Activated T-helper 17 cell treated with anti-CD3 and anti-CD28 coated beads, Interleukin-2, amount 50 U/mL, for 72 hours (primary cell): ENCODE measurements around the gene NEK7. TPM values are rescaled to one million over a fixed set of nuclear protein-coding genes. Genes with fewer than 3 reads are reported as not detected.

ENCODE experiments used
- ATAC-seq: fragments of 150-1000 bp; cut with Tn5 transposase; replicated peaks from 2 replicates; pipeline ENCODE4 v1.10.0; 2021; ENCODE audit warnings: mild to moderate bottlenecking, moderate library complexity
- H3K27ac Mint-ChIP-seq: one replicate; pipeline ENCODE4 v1.8.0; 2022; ENCODE audit warnings: mixed read lengths
- H3K27me3 Mint-ChIP-seq: one replicate; pipeline ENCODE4 v1.8.0; 2022; ENCODE audit warnings: mixed read lengths
- H3K36me3 Mint-ChIP-seq: one replicate; pipeline ENCODE4 v1.8.0; 2022; ENCODE audit warnings: low read depth, mild to moderate bottlenecking, mixed read lengths
- H3K4me1 Mint-ChIP-seq: one replicate; pipeline ENCODE4 v1.8.0; 2022; ENCODE audit warnings: mixed read lengths
- H3K4me3 Mint-ChIP-seq: one replicate; pipeline ENCODE4 v1.8.0; 2022; ENCODE audit warnings: mild to moderate bottlenecking, mixed read lengths
- H3K9me3 Mint-ChIP-seq: one replicate; pipeline ENCODE4 v1.8.0; 2022; ENCODE audit warnings: mixed read lengths
- total RNA-seq, 2 donors: library from RNA; stranded (reverse); gene quantifications; one replicate each; pipeline ENCODE4 v1.2.3, GENCODE V29; 2022

The NEK7 gene
- total RNA-seq, 2 donors from 2014 or later, result 64.3 to 76.9 TPM

DNA sequence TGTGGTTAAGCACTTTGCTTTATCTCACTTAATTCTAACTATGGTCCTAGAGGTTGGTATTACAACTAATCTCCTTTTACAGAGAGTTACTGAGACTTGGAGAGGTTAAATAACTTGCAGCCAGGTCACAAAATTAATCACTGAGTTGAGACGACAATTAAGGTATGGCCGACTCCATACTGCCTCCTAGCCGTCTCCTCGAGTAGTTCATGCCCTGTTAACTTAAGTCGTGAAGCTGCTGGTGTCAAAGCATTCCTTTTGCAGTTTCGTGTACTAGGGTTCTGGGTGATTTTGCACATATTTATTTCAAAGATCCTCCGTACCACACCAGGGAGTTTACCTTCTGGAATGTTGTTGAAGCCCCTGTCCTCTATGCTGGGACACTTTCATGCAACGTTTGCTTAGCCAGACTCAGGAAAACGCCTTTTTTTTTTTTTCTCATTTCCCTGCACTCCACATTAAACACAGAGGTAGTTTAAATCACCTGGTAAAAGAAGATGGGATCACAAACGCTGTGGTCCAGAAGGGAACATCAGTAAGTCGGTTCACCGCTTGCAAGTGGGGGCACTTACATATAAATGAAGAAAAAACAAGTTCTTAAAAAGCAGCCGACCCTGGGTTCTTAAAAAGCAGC, 570 bp upstream of the NEK7 start:
- Mint-ChIP-seq H3K27me3 (no peaks in the 10 kb centered on the region), H3K9me3 (no peaks in the 10 kb centered on the region), H3K4me3 (peak overlapping the region; percentile 90), H3K4me1 (peaks cover 15% of the 10 kb centered on the region), H3K36me3 (peaks cover 16% of the 10 kb centered on the region), H3K27ac (peak overlapping the region; percentile 91)
- peak; percentile 26 for ATAC-seq

DNA sequence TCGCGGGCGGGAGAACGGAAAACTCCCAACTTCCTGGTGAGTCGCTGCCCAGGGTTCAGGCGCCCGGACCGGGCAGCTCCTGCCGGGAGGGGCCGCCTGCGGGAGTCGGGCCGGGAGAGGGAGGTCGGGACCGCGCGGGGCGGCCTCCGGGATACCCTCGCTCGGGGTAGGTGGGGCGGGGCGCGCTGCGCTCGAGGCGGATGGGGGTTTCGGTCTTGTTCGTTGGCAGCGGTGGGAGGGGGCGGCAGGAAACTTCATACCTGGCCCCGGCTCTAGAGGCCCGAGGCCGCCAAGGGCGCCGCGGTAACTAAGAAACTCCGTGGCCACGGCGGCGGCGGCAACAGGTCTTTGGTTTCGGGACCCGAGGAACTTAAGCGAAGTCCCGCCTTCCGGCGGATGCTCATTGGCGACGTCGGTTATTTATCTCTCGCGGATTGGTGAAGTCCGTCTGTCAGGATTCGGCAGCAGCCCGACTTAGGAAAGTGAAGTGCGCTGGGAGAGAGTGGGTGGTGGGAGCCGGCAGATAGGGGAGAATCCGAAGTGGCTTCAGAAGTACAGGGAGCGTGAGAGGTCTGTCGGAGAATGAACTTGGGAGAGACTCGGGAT, 546 bp downstream of the NEK7 start:
- peaks cover 25% of the 10 kb centered on the region for H3K4me1 Mint-ChIP-seq
- peaks cover 16% of the 10 kb centered on the region for H3K36me3 Mint-ChIP-seq
- H3K27ac Mint-ChIP-seq, result peak overlapping the region; percentile 93
- H3K4me3 Mint-ChIP-seq, result peak overlapping the region; percentile 90
- no peaks in the 10 kb centered on the region for H3K27me3 Mint-ChIP-seq
- peak; percentile 59 for ATAC-seq
- H3K9me3 Mint-ChIP-seq, result no peaks in the 10 kb centered on the region

DNA sequence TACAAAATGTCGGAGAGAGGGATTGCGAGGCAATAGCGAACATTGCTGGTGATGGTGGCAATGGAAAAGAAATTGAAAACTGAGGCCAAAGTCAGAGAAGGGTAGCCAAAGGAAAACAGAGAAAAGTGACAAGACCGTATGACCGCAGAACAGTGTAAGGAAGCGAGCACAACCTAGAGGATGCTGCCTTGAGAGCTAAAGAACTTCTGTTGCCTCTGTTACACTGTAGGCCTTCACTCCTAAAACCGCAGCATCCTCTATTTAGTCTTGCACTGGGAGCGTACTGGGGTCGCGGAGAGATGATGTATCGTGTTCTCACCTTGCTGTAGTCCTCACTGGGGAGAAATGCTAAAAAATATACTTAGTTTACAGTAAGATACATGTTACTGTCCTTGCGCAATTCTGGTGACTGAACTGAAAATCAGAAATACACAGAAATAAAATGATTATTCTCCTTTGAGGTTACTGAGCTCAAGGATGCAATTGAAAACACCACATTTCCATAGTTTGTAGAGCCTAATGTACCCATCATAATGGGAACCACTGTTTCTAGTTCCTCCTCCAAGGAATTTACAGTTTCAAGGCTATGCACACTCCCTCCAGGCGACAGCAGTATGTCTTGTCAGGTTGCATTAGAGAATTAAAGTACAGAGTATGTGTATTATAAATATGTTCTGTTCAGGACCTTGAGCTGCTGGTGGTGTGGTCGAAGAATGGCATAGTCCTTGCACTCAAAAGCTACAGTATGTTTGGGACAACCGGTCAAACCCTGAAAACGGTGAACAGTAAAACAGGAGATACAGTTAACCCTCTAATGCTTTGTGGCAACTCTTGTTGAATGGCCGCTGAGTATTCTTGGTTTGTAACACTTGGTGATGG, 1.3 kb downstream of the NEK7 start:
- Mint-ChIP-seq H3K27me3 (no peaks in the 10 kb centered on the region), H3K9me3 (no peaks in the 10 kb centered on the region), H3K36me3 (peaks cover 16% of the 10 kb centered on the region), H3K4me3 (peak overlapping the region; percentile 90), H3K4me1 (peaks cover 29% of the 10 kb centered on the region), H3K27ac (peak overlapping the region; percentile 93)
- ATAC-seq, result peak; percentile 11

GRCh38 chr1:198158735-198159589, 2.2 kb downstream of the NEK7 start:
- Mint-ChIP-seq H3K27ac (peak overlapping the region; percentile 93), H3K4me1 (peaks cover 29% of the 10 kb centered on the region)

DNA sequence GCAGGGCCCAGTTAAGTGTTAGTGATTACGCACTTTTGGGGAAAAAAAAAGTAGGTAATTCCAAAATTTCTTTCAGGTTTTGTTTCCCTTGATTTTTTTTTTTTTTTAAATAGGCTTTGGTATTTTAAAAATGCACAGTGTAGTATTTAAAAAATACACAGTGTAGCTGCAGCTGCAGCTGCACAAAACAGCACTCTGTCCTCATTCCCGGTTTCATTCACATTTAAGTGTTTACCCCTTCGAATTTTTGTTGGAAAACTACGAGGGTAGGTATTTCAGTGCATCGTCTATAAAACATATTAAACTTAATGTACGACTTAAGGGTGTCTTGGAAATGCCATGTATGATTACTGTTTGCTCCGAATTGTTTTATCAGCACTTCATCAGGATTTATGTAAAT, 3.4 kb downstream of the NEK7 start:
- no peaks in the 10 kb centered on the region for H3K9me3 Mint-ChIP-seq
- H3K36me3 Mint-ChIP-seq, result peaks cover 20% of the 10 kb centered on the region
- H3K27me3 Mint-ChIP-seq, result no peaks in the 10 kb centered on the region
- no peak for ATAC-seq
- peak overlapping the region; percentile 90 for H3K4me3 Mint-ChIP-seq
- H3K27ac Mint-ChIP-seq, result peak overlapping the region; percentile 80
- H3K4me1 Mint-ChIP-seq, result peaks cover 34% of the 10 kb centered on the region

More at GRCh38 chr1:198158735-198159589, 2.2 kb downstream of the NEK7 start:
- H3K36me3 Mint-ChIP-seq, result peaks cover 16% of the 10 kb centered on the region
- H3K9me3 Mint-ChIP-seq, result no peaks in the 10 kb centered on the region
- peak overlapping the region; percentile 90 for H3K4me3 Mint-ChIP-seq
- peak; percentile 78 for ATAC-seq
- H3K27me3 Mint-ChIP-seq, result no peaks in the 10 kb centered on the region

GRCh38 chr1:198160946-198161614, 4.3 kb downstream of the NEK7 start:
- ATAC-seq, result no peak
- no peaks in the 10 kb centered on the region for H3K27me3 Mint-ChIP-seq
- H3K9me3 Mint-ChIP-seq, result no peaks in the 10 kb centered on the region
- H3K4me3 Mint-ChIP-seq, result peak overlapping the region; percentile 90
- H3K27ac Mint-ChIP-seq, result peak overlapping the region; percentile 80
- peaks cover 37% of the 10 kb centered on the region for H3K4me1 Mint-ChIP-seq
- peaks cover 21% of the 10 kb centered on the region for H3K36me3 Mint-ChIP-seq

- Mint-ChIP-seq H3K27me3 (no peaks in the 10 kb centered on the region), H3K36me3 (peaks cover 21% of the 10 kb centered on the region), H3K27ac (peak overlapping the region; percentile 80), H3K4me1 (peaks cover 42% of the 10 kb centered on the region), H3K9me3 (no peaks in the 10 kb centered on the region), H3K4me3 (peak overlapping the region; percentile 90)
- ATAC-seq, result peak; percentile 7
These were observed 4.9 kb downstream of the NEK7 start for GRCh38 chr1:198161718-198162090.

GRCh38 chr1:198162091-198162767, 5.4 kb downstream of the NEK7 start:
- H3K36me3 Mint-ChIP-seq, result peaks cover 21% of the 10 kb centered on the region
- H3K4me1 Mint-ChIP-seq, result peaks cover 46% of the 10 kb centered on the region
- peak overlapping the region; percentile 90 for H3K4me3 Mint-ChIP-seq
- H3K27me3 Mint-ChIP-seq, result no peaks in the 10 kb centered on the region
- peak overlapping the region; percentile 80 for H3K27ac Mint-ChIP-seq
- ATAC-seq, result no peak
- no peaks in the 10 kb centered on the region for H3K9me3 Mint-ChIP-seq

- Mint-ChIP-seq H3K4me3 (peak overlapping the region; percentile 87), H3K36me3 (peaks cover 12% of the 10 kb centered on the region), H3K4me1 (peaks cover 64% of the 10 kb centered on the region), H3K27ac (peak overlapping the region; percentile 96), H3K9me3 (no peaks in the 10 kb centered on the region), H3K27me3 (no peaks in the 10 kb centered on the region)
- ATAC-seq, result peak; percentile 60
These were observed 9.3 kb downstream of the NEK7 start for GRCh38 chr1:198165927-198166647.

- peaks cover 12% of the 10 kb centered on the region for H3K36me3 Mint-ChIP-seq
- H3K27ac Mint-ChIP-seq, result peak overlapping the region; percentile 96
- peaks cover 62% of the 10 kb centered on the region for H3K4me1 Mint-ChIP-seq
- no peak for ATAC-seq
- peak overlapping the region; percentile 87 for H3K4me3 Mint-ChIP-seq
- H3K9me3 Mint-ChIP-seq, result no peaks in the 10 kb centered on the region
- no peaks in the 10 kb centered on the region for H3K27me3 Mint-ChIP-seq
These were observed 10.1 kb downstream of the NEK7 start for GRCh38 chr1:198166900-198167299.

GRCh38 chr1:198167436-198167934, 10.7 kb downstream of the NEK7 start:
- peak overlapping the region; percentile 87 for H3K4me3 Mint-ChIP-seq
- peaks cover 12% of the 10 kb centered on the region for H3K36me3 Mint-ChIP-seq
- no peaks in the 10 kb centered on the region for H3K27me3 Mint-ChIP-seq
- peak overlapping the region; percentile 96 for H3K27ac Mint-ChIP-seq
- peaks cover 59% of the 10 kb centered on the region for H3K4me1 Mint-ChIP-seq
- peak; percentile 23 for ATAC-seq
- no peaks in the 10 kb centered on the region for H3K9me3 Mint-ChIP-seq

DNA sequence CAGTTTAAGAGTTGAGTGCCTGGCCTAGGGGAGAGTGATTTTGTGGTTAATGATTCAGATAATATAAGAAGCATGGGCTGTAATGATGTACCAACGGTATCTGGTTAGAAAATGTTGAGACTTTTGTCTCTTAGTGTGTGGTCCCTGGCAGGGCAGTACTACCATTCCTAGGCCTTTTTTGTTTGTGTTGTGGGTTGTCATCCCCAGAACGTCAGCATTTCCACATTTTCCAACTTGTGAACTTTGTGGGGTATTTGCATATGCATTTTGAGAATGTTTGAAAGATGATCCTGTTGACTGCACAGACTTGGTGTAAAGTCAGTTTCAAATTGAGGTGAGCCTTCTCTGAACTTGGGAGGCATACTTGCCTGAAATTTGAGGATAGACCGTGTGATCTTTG, 11.4 kb downstream of the NEK7 start:
- peak; percentile 47 for ATAC-seq
- Mint-ChIP-seq H3K36me3 (peaks cover 12% of the 10 kb centered on the region), H3K27ac (peak overlapping the region; percentile 96), H3K9me3 (no peaks in the 10 kb centered on the region), H3K27me3 (no peaks in the 10 kb centered on the region), H3K4me1 (peaks cover 62% of the 10 kb centered on the region), H3K4me3 (peak overlapping the region; percentile 87)
